HG03575 (cell line): Measurements from ENCODE around the gene LIN37.
"Not testable (repeated sequence)": the region's sequence is repeated elsewhere in the genome, so short reads cannot be mapped to it uniquely, and the experiment has no call there.

Experiments
- ATAC-seq: cut with Tn5 transposase; IDR thresholded peaks from one replicate; pipeline ENCODE4 v1.9.1; 2021; ENCODE audit not compliant: unreplicated experiment, insufficient number of reproducible peaks, low FRiP score; ENCODE audit errors: extremely low read depth

The LIN37 gene

DNA sequence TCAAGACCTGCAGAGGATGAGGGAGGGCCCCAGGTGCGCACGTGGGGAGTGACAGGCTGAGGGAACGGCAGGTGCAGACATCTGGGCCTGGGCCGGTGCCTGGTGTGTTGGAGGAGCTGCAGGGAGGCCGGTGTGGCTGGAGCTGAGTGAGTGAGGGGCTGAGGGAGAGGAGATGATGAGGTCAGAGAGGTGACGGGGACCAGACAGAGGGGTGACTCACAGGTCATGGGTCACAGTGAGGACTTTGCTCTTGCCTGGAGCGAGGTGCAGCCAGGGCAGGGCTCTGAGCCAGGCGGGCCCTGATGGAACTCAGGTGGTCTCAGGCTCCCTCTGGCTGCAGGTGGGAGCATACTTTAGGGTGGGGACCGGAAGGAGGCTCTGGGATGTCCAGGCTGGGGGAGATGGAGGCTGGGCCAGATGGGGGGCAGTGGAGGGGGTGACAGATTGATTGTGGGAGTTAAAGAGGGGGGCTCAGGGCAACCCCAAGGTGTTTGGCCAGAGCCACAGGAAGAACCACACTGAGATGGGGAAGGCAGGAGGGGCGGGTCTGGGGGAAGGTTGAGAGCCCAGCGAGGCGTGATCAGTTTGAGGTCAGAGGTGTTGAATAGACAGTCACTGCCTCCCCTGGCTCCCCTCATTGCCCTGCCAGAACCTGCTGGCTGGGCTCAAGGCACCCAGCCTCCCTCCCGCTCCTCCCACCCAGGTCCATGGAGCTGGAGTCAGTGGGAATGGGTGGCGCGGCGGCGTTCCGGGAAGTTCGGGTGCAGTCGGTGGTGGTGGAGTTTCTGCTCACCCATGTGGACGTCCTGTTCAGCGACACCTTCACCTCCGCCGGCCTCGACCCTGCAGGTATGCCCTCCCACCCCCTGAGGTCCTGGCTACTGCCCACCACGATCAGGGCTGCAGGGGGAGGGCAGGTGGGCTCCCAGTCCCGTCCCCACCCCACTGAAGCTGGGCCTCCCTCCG is 35.4 kb downstream of the LIN37 start:
- no peak for ATAC-seq

- ATAC-seq, result no peak
These were observed 36.3 kb downstream of the LIN37 start for GRCh38 chr19:35784503-35785338.

DNA sequence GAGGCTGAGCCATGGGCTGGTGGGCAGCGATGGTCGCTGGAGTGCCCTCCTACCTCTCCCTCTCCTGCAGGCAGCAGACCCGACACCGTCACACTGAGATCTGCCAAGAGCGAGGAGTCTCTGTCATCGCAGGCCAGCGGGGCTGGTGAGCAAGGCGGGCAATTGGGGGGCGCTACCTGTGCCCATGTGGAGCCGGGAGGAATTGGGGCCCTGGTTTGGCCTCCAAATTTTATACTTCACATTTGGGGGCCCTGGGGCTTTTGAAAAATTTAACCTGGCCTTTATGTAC is 36.9 kb downstream of the LIN37 start:
- ATAC-seq, result no peak

GRCh38 chr19:35786299-35787160 is 38.2 kb downstream of the LIN37 start:
- no peak for ATAC-seq

- ATAC-seq, result no peak
These were observed 38.9 kb downstream of the LIN37 start for GRCh38 chr19:35787227-35787799.

GRCh38 chr19:35788205-35788960 is 40.0 kb downstream of the LIN37 start:
- no peak for ATAC-seq

DNA sequence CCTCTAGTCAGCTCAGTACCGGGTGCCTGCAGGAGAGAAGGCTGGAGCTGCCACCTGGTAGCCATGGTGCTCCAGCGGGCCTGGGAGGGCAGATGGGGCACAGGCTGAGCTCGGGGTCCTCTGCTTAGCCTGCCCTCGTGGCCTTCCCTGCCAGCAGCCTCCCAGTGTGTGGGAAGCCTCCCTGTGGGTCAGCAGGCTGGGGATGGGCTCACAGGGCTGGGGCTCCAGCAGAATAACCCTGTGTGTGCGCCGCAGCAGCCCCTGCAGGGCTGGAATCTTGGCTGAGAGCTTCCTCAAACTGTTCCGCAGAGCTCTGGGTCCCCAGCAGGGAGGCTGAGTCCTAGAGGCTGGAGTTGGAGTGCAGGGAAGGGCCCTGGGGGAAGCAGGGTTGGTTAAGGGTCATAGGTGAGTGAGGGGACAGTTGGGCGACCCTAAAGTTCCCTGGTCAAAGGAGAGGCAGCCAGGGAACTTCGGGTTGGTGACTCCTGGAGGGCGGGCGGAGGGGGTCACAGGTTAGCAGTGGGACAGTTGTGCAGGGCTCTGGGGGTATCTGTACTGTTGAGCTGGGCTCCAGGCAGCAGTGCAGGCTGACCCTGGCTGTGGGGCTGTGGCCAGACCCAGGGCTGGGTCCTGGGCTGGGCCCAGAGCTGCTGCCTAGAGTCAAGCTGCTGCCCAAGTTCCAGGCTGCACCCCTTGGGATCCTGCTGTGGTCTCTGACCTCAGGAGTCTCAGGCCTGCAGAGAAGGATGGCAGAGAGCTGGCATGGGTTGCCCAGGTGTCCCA is 41.0 kb downstream of the LIN37 start:
- no peak for ATAC-seq

DNA sequence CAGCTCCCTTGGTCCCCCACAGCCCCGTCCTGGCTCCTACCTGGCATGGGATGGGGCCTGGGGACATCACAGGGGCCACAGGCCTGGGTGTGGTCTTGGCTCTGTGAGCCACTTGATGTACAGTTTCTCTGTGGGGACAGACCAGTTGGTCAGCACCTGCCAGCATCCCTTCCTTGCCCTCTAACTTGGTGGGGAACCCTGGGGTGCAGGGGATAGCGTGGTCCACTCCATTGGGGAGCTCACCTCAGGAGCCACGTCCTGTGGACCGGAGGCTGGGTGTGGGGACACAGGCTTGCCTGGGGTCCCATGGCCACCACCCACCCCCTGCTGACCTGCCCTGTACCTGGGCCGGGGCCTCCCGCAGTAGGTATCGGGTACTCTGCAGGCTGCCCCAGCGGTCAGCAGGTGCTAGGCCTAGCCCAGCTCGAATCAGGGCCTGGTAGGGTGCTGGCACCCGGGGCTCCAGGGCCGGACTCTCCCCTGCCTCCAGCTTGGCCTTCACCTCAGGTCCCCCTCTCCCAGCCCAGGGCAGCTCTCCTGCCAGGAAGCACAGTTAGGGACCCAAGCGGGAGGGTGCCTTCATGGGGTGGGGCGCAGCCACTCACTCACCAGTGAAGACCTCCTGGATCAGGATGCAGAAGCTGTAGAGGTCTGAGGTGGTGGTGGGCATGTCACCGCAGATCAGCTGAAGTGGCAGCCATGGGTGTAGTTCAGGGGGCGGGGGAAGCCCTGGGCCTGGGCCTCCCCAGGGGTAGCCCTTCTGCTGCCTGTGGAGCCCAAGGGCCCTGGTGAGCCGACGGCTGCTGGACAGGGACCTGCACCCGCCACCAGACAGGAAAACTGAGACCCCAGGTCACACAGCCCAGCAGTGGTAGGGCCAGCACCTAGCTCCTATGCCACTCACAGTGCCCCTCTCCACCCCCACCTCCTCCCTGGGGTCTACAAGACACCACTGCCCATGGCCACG is 41.9 kb downstream of the LIN37 start:
- no peak for ATAC-seq

GRCh38 chr19:35790981-35791813 is 42.8 kb downstream of the LIN37 start:
- ATAC-seq, result no peak

DNA sequence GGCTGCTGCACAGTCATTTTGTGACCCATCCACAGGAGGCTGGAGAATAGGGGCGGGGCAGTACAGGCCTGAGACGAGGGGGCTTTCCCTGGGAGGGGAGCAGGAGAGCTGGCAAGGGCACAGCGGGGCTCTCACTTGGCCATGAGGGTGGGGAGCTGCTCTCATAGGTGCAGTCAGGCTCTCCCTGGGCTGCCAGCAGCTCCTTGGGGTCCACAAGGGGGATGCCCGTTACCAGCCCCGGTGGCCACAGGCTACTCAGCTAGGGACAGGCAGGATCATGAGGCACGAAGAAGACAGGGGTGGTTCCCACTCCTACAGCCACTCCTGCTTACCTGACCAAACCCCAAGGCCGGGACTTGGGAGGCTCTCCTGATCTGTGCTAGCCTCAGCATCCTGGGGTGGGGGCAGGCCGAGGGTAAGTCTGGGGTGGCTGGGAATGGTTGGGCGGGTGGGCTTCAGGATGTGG is 43.5 kb downstream of the LIN37 start:
- ATAC-seq, result no peak

DNA sequence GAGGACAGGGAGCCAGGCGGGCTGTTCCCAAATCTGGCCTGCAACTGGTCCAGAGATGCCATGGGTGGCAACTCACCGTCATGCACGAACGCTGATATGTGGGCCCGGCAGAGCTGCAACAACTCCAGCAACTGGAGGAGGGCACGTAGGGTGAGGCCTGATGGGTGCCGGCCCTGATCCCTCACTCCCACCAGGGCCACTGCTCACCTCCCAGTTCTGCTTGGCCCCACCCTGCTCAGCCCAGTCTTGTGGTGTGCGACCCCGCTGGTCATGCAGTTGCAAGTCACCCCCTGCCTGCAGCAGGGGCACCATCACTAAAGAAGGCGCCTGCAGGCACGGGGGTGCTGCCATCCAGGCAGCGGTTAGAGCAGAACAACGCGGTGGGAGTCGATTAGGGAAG is 43.9 kb downstream of the LIN37 start:
- no peak for ATAC-seq

DNA sequence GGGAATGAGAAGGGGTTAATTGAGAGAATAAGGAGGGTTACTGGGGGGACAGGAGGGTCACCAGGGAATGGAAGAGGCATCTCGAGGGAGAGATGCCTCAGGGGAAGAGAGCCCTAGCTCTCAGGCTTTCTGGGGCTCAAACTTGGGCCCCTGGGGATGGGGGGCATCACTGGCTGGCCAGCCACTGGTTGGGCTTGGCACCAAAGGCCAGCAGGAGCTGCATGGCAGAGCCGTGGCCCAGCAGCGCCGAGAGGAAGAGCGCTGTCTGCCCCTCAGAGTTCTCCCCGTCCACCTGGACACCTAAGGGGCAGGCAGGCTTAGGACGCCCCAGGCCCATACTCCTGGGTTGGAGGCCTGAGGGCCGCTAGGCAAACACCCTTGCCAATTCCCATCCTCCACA is 44.5 kb downstream of the LIN37 start:
- ATAC-seq, result no peak

DNA sequence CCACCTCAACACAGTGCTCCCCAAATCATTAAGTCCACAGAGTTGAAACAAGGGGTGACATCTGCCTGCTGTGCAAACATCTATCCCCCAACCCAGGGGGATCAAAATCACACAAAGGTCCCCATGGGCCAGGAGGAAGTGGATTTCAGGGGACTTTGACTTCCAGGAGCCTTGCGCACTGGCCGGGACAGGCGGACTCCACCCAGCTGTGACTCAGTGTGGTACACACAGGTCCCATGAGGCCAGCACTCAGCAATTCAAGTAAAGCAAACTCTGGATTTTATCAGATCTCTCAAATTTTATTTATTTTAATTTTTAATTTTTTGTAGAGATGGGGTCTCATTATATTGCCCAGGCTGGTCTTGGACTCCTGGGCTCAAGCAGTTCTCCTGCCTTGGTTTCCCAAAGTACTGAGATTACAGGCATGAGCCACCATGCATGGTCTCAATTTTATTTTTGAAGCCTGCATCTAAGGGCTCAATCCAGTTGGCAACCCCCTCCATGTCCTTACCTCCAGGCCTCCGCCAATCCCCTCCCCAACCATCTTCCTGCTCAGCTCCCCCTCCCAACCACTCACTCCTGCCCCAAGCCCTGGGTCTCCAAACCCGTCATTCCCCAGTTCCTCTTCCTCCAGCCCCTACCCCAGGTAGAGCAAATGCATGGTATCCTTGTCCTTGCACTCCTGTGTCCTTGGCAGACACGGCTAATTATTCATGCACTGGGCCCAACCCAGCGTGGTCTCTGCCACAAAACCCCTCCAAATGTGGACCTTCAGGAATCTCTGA is 45.2 kb downstream of the LIN37 start:
- ATAC-seq, result no peak

DNA sequence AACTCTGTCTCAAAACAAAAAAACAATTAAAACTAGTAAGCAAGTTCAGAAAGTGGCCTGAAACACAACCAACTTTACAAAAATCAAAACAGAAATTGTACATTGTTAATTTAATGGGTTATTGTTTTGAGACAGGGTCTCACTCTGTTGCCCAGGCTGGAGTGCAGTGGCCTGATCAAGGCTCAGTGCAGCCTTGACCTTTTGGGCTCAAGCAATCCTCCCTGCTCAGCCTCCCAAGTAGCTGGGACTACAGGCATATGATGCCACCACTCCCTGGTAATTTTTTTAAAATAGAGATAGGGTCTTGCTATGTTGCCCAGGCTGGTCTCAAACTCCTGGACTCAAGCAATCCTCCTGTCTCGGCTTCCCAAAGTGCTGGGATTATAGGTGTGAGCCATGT is 47.2 kb downstream of the LIN37 start:
- not testable (repeated sequence) for ATAC-seq
